H1 (cell line): ENCODE results near the gene CALD1. TPM values are rescaled to one million over a fixed set of nuclear protein-coding genes. Genes with fewer than 3 reads are reported as not detected.

Source experiments
- CTCF ChIA-PET: fragments of 300-600 bp; sonication (Branson Sonifier 250); formaldehyde crosslinking; loops from one replicate; lab custom pipeline; 2021; ENCODE audit not compliant: partially characterized antibody; lab: Charles Lee
- POLR2A ChIA-PET: fragments of 300-600 bp; sonication (Branson Sonifier 250); formaldehyde crosslinking; loops from one replicate; lab custom pipeline; 2021; ENCODE audit warnings: inconsistent platforms; ENCODE audit not compliant: partially characterized antibody; lab: Charles Lee
- DNase-seq, 2 experiments: peaks; one replicate each; pipeline versions ENCODE4 v3.0.0 to v3.0.0-alpha.2; 2010 to 2022; ENCODE audit warnings: low spot score in 2 of 2, low read depth in 1 of 2, mixed read lengths in 1 of 2
- FAIRE-seq: peaks from 2 replicates; lab custom pipeline; 2011; peaks lifted over from hg19 to GRCh38; lab: Jason Lieb, UNC
- H2AFZ ChIP-seq: 2 replicates; pipeline ENCODE4 v1.8.1; 2012; ENCODE audit warnings: low read length, inconsistent platforms
- H2AK5ac ChIP-seq: 2 replicates; pipeline ENCODE4 v1.6.1; 2013; ENCODE audit warnings: low read depth, low read length
- H2BK120ac ChIP-seq: replicated peaks from 2 replicates; pipeline ENCODE3; 2013; ENCODE audit warnings: low read depth, low read length, inconsistent platforms
- H2BK12ac ChIP-seq: 2 replicates; pipeline ENCODE4 v1.6.1; 2013; ENCODE audit warnings: low read depth, low read length
- H2BK15ac ChIP-seq: 2 replicates; pipeline ENCODE4 v1.6.1; 2013; ENCODE audit warnings: low read length
- H2BK20ac ChIP-seq: 2 replicates; pipeline ENCODE4 v1.6.1; 2013; ENCODE audit warnings: low read length
- H2BK5ac ChIP-seq: 2 replicates; pipeline ENCODE4 v1.6.1; 2013; ENCODE audit warnings: low read depth, low read length
- H3K14ac ChIP-seq: 2 replicates; pipeline ENCODE4 v1.6.1; 2013; ENCODE audit warnings: inconsistent platforms; ENCODE audit not compliant: insufficient read length
- H3K18ac ChIP-seq: 2 replicates; pipeline ENCODE4 v1.6.1; 2013; ENCODE audit warnings: low read length; ENCODE audit errors: extremely low read depth
- H3K23ac ChIP-seq: 2 replicates; pipeline ENCODE4 v1.6.1; 2013; ENCODE audit warnings: inconsistent platforms; ENCODE audit not compliant: insufficient read length
- H3K23me2 ChIP-seq: 2 replicates; pipeline ENCODE4 v1.6.1; 2013; ENCODE audit warnings: low read depth, low read length
- H3K27ac ChIP-seq: 2 replicates; pipeline ENCODE4 v1.6.1; 2011; ENCODE audit warnings: low read depth, low read length, inconsistent platforms
- H3K27me3 ChIP-seq, 4 experiments: replicated peaks in 1 of 4; 1 replicate in 1 of 4; 2 replicates in 3 of 4; pipeline versions ENCODE4 v1.6.1 to v1.8.1; 2011 to 2013; ENCODE audit warnings: low read length in 3 of 4, mild to moderate bottlenecking in 3 of 4, inconsistent platforms in 2 of 4, mixed read lengths in 2 of 4, moderate library complexity in 1 of 4; ENCODE audit not compliant: control insufficient read depth in 3 of 4, insufficient read depth in 3 of 4; ENCODE audit errors: extremely low read depth in 1 of 4
- H3K36me3 ChIP-seq, 4 experiments: 2 replicates each; pipeline versions ENCODE4 v1.6.1 to v1.8.1; 2011 to 2013; ENCODE audit warnings: mild to moderate bottlenecking in 4 of 4, low read length in 3 of 4, moderate library complexity in 2 of 4, control low read depth in 1 of 4, inconsistent platforms in 1 of 4; ENCODE audit not compliant: insufficient read depth in 4 of 4, control insufficient read depth in 2 of 4
- H3K4ac ChIP-seq: replicated peaks from 2 replicates; pipeline ENCODE3; 2013; ENCODE audit warnings: low read length, low read depth, mixed read lengths, inconsistent platforms; ENCODE audit not compliant: insufficient read length
- H3K4me1 ChIP-seq, 4 experiments: replicated peaks in 1 of 4; 1 replicate in 1 of 4; 2 replicates in 3 of 4; pipeline versions ENCODE4 v1.6.1 to v1.8.1; 2011 to 2013; ENCODE audit warnings: low read length in 3 of 4, inconsistent platforms in 2 of 4, mixed read lengths in 1 of 4; ENCODE audit not compliant: insufficient read depth in 4 of 4, control insufficient read depth in 3 of 4
- H3K4me2 ChIP-seq, 2 experiments: 2 replicates each; pipeline versions ENCODE4 v1.6.1 to v1.8.1; 2011 to 2013; ENCODE audit warnings: low read depth in 2 of 2, low read length in 2 of 2, control low read depth in 1 of 2, inconsistent platforms in 1 of 2, mild to moderate bottlenecking in 1 of 2; ENCODE audit not compliant: insufficient read depth in 1 of 2
- H3K4me3 ChIP-seq, 4 experiments: fragments of 200-600, 300-600 bp in 1 of 4; sonication (generic), shearing (Covaris generic), sonication (Bioruptor Twin) in 1 of 4; 2 replicates each; pipeline versions ENCODE4 v1.5.1 to v1.8.1; 2011 to 2016; ENCODE audit warnings: low read length in 4 of 4, low read depth in 3 of 4, control low read depth in 2 of 4, inconsistent platforms in 2 of 4, mild to moderate bottlenecking in 2 of 4, mixed read lengths in 1 of 4, moderate library complexity in 1 of 4; ENCODE audit not compliant: insufficient read depth in 2 of 4; ENCODE audit errors: extremely low read depth in 1 of 4
- H3K56ac ChIP-seq: replicated peaks from 2 replicates; pipeline ENCODE3; 2013; ENCODE audit warnings: low read depth, mild to moderate bottlenecking, mixed read lengths, low read length, inconsistent platforms; ENCODE audit not compliant: insufficient read length
- H3K79me1 ChIP-seq: 2 replicates; pipeline ENCODE4 v1.6.1; 2013; ENCODE audit warnings: low read depth, low read length, control low read depth
- H3K79me2 ChIP-seq, 2 experiments: 2 replicates each; pipeline versions ENCODE4 v1.6.1 to v1.8.1; 2012 to 2013; ENCODE audit warnings: low read length in 2 of 2, mild to moderate bottlenecking in 2 of 2, inconsistent platforms in 1 of 2; ENCODE audit not compliant: insufficient read depth in 2 of 2, control insufficient read depth in 1 of 2
- H3K9ac ChIP-seq, 4 experiments: replicated peaks in 1 of 4; 1 replicate in 1 of 4; 2 replicates in 3 of 4; pipeline versions ENCODE4 v1.6.1 to v1.8.1; 2011 to 2013; ENCODE audit warnings: low read depth in 3 of 4, low read length in 3 of 4, control low read depth in 2 of 4, mild to moderate bottlenecking in 2 of 4, moderate library complexity in 2 of 4, inconsistent platforms in 1 of 4; ENCODE audit errors: extremely low read depth in 1 of 4
- H3K9me3 ChIP-seq, 2 experiments: 2 replicates each; pipeline versions ENCODE4 v1.6.1 to v1.8.1; 2012 to 2013; ENCODE audit warnings: mild to moderate bottlenecking in 2 of 2, moderate library complexity in 2 of 2, control low read depth in 1 of 2, inconsistent platforms in 1 of 2, low read depth in 1 of 2, low read length in 1 of 2, mixed read lengths in 1 of 2; ENCODE audit not compliant: insufficient read depth in 2 of 2
- H4K20me1 ChIP-seq, 2 experiments: replicated peaks in 1 of 2; 2 replicates each; pipeline versions ENCODE3 to v1.8.1; 2011 to 2013; ENCODE audit warnings: inconsistent platforms in 2 of 2, low read length in 2 of 2, mild to moderate bottlenecking in 1 of 2; ENCODE audit not compliant: insufficient read depth in 2 of 2, control insufficient read depth in 1 of 2
- H4K5ac ChIP-seq: 2 replicates; pipeline ENCODE4 v1.6.1; 2013; ENCODE audit warnings: low read length, low read depth, mixed read lengths, inconsistent platforms; ENCODE audit not compliant: insufficient read length
- H4K8ac ChIP-seq: 2 replicates; pipeline ENCODE4 v1.8.0; 2013; ENCODE audit warnings: mild to moderate bottlenecking, moderate library complexity, low read length, inconsistent platforms; ENCODE audit not compliant: insufficient read depth; ENCODE audit errors: extremely low read depth
- H4K91ac ChIP-seq: replicated peaks from 2 replicates; pipeline ENCODE3; 2013; ENCODE audit warnings: low read length, mixed read lengths, inconsistent platforms; ENCODE audit not compliant: insufficient read length
- KDM4A ChIP-seq: IDR thresholded peaks from one replicate; pipeline ENCODE4 v1.7.1; 2012; ENCODE audit warnings: low read depth, mild to moderate bottlenecking, moderate library complexity, low read length, inconsistent platforms; ENCODE audit not compliant: severe bottlenecking
- RAD21 ChIP-seq, 2 experiments: IDR thresholded peaks in 1 of 2; conservative IDR thresholded peaks in 1 of 2; 2 replicates each; pipeline ENCODE4 v1.6.1; 2011; ENCODE audit warnings: low read depth in 2 of 2, low read length in 2 of 2, improper control_type of control experiment in 1 of 2, inconsistent platforms in 1 of 2, mild to moderate bottlenecking in 1 of 2, moderate library complexity in 1 of 2
- RFX5 ChIP-seq: IDR thresholded peaks from 2 replicates; pipeline ENCODE4 v1.6.1; 2011; ENCODE audit warnings: low read depth, low read length, improper control_type of control experiment, borderline replicate concordance
- SIX5 ChIP-seq: IDR thresholded peaks from 2 replicates; pipeline ENCODE4 v1.6.1; 2011; ENCODE audit warnings: mild to moderate bottlenecking, low read depth, low read length
- WGBS, 2 experiments: shearing (Covaris generic) in 1 of 2; methylation state at CpG; one replicate each; pipeline versions ENCODE4 v1.1.6 to v1.1.7; 2013 to 2015; ENCODE audit warnings: low lambda C conversion rate in 2 of 2, mixed read lengths in 2 of 2, inconsistent platforms in 1 of 2, low coverage in 1 of 2, missing lambda C conversion rate in 1 of 2; ENCODE audit not compliant: insufficient replicate concordance in 2 of 2, insufficient coverage in 1 of 2, insufficient read length in 1 of 2; ENCODE audit errors: extremely low coverage in 1 of 2, missing lambda C conversion rate in 1 of 2; 5-methylcytosine and 5-hydroxymethylcytosine counted together
- polyA plus RNA-seq, 7 experiments: library from polyadenylated mRNA; depleted of rRNA in 3 of 7; stranded (reverse) in 5 of 7; unstranded in 2 of 7; fragments of >200 nt in 5 of 7; fragments of 200-250 nt in 2 of 7; gene quantifications; 1 replicate in 5 of 7; 2 replicates in 1 of 7; 4 replicates in 1 of 7; pipeline versions ENCODE4 v1.2.1 to v1.2.3, GENCODE V29; 2011 to 2013; ENCODE audit warnings: missing spikeins in 2 of 7, mixed read lengths in 2 of 7
- total RNA-seq: library from RNA; stranded (reverse); fragmentation: NEBNext Ultra II Directional; extraction: Animal tissue kit (Norgen Biotek cat#: 25700); gene quantifications from 2 replicates; pipeline ENCODE4 v1.2.1, GENCODE V29; 2021
- TF ChIP-seq, protein P1 (sequence below): IDR thresholded peaks from 2 replicates; pipeline ENCODE4 v1.6.1; 2012; ENCODE audit warnings: inconsistent platforms
- TF ChIP-seq, protein P2 (sequence below): IDR thresholded peaks from 2 replicates; pipeline ENCODE4 v1.6.1; 2011; ENCODE audit warnings: low read length, improper control_type of control experiment

Gene CALD1
- total and polyA plus RNA-seq, 2 of the 8 experiments (the other 6 are each of a cell fraction or from before 2014, with no cell fraction given), result 34.3 to 177 TPM

GRCh38 chr7:134947329-134947728 is 167.9 kb downstream of the CALD1 start:
- Histone ChIP-seq H4K91ac (no peak overlapping the region), H3K56ac (no peak overlapping the region), H3K27me3 (peaks cover 0 to 1% (median 0%) of the 10 kb centered on the region in 4 experiments; a peak in 1 of 7 replicates), H4K5ac (no peak overlapping the region), H3K4me1 (no peaks in the 10 kb centered on the region), H3K23me2 (no peaks in the 10 kb centered on the region), H4K20me1 (no peaks in the 10 kb centered on the region), H3K4me2 (no peak overlapping the region), H3K79me1 (no peaks in the 10 kb centered on the region), H2BK12ac (no peak overlapping the region), H3K27ac (no peak overlapping the region), H3K36me3 (peaks cover 5 to 28% (median 16%) of the 10 kb centered on the region in 4 experiments; a peak in 7 of 8 replicates), H2BK5ac (no peak overlapping the region), H3K79me2 (no peaks in the 10 kb centered on the region), H2BK20ac (no peak overlapping the region), H2AFZ (no peak overlapping the region), H3K23ac (no peak overlapping the region), H2AK5ac (no peak overlapping the region), H3K4me3 (no peak overlapping the region), H3K9ac (no peak overlapping the region), H2BK15ac (no peak overlapping the region), H4K8ac (no peak overlapping the region), H3K4ac (no peak overlapping the region), H3K18ac (no peak overlapping the region), H3K14ac (no peak overlapping the region), H3K9me3 (no peaks in the 10 kb centered on the region), H2BK120ac (no peak overlapping the region)
- ChIA-PET CTCF (interaction anchor here (0.6 to 1.9 kb wide), 4 partner anchors 10 to 698 kb away, joined by 3 to 4 read pairs (median 3); no protein-coding TSS in a partner anchor), POLR2A (interaction anchor here (0.7 kb wide), 2 partner anchors 8 to 165 kb away, joined by 3 to 4 read pairs; no protein-coding TSS in a partner anchor)
- no peak for FAIRE-seq
- DNase-seq, result no peak
- no peak for TF ChIP-seq RFX5
- TF ChIP-seq KDM4A, result no peak
- TF ChIP-seq, protein P1, sequence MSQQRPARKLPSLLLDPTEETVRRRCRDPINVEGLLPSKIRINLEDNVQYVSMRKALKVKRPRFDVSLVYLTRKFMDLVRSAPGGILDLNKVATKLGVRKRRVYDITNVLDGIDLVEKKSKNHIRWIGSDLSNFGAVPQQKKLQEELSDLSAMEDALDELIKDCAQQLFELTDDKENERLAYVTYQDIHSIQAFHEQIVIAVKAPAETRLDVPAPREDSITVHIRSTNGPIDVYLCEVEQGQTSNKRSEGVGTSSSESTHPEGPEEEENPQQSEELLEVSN, result no peak
- no peak; a peak in 1 of 4 replicates for TF ChIP-seq RAD21 (IDR thresholded peaks at IDR 0.05 in 1 of 2, conservative IDR thresholded peaks at IDR 0.05 in 1 of 2; ENCODE audit: low read depth in 2 of 2, low read length in 2 of 2)
- TF ChIP-seq, protein P2, sequence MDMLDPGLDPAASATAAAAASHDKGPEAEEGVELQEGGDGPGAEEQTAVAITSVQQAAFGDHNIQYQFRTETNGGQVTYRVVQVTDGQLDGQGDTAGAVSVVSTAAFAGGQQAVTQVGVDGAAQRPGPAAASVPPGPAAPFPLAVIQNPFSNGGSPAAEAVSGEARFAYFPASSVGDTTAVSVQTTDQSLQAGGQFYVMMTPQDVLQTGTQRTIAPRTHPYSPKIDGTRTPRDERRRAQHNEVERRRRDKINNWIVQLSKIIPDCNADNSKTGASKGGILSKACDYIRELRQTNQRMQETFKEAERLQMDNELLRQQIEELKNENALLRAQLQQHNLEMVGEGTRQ, result no peak
- TF ChIP-seq SIX5, result no peak
- 92% methylated on average over 17 of the region's 17 CpGs; no CpG with 5 or more reads in 1 of the 2 experiments for WGBS, 2 experiments
